IMR-90 (cell line): ENCODE data around the gene FYCO1. TPM values are rescaled to one million over a fixed set of nuclear protein-coding genes. Genes with fewer than 3 reads are reported as not detected.

Source experiments
- ATAC-seq: fragments of 200-7000 bp; cut with Tn5 transposase; 2 replicates; pipeline ENCODE4 v1.9.1; 2020; ENCODE audit warnings: low read depth, mild to moderate bottlenecking, moderate library complexity
- BruUV-seq: library from RNA; stranded (reverse); fragments of 400-500 nt; replicated peaks from 2 replicates; lab custom pipeline; 2021; lab: Mats Ljungman, UMichigan
- CTCF ChIA-PET: fragments of 300-600 bp; formaldehyde crosslinking; extraction: SDS; loops from one replicate; lab custom pipeline; 2021; ENCODE audit warnings: antibody characterized with exemption; lab: Yijun Ruan, JAX
- POLR2A ChIA-PET: fragments of 300-600 bp; sonication (Branson Sonifier 250); formaldehyde crosslinking; loops from one replicate; lab custom pipeline; 2022; ENCODE audit warnings: antibody characterized with exemption; ENCODE audit not compliant: unreplicated experiment; lab: Charles Lee
- DNase-seq: peaks from one replicate; pipeline ENCODE4 v3.0.0; 2013
- H2AFZ ChIP-seq: replicated peaks from 2 replicates; pipeline ENCODE3; 2013; ENCODE audit warnings: low read length, mild to moderate bottlenecking; ENCODE audit not compliant: poor library complexity
- H2AK5ac ChIP-seq: 2 replicates; pipeline ENCODE4 v1.6.1; 2013; ENCODE audit warnings: low read depth, low read length, inconsistent platforms
- H2AK9ac ChIP-seq: replicated peaks from 2 replicates; pipeline ENCODE3; 2013; ENCODE audit warnings: mild to moderate bottlenecking, low read depth, low read length, moderate library complexity; ENCODE audit not compliant: poor library complexity
- H2BK120ac ChIP-seq: 2 replicates; pipeline ENCODE4 v1.6.1; 2013; ENCODE audit warnings: low read depth, low read length, inconsistent platforms
- H2BK15ac ChIP-seq: 3 replicates; pipeline ENCODE4 v1.6.1; 2013; ENCODE audit warnings: low read depth, low read length, inconsistent platforms
- H2BK20ac ChIP-seq: 2 replicates; pipeline ENCODE4 v1.6.1; 2013; ENCODE audit warnings: low read depth, mild to moderate bottlenecking, inconsistent platforms, low read length, moderate library complexity
- H2BK5ac ChIP-seq: 2 replicates; pipeline ENCODE4 v1.6.1; 2013; ENCODE audit warnings: mild to moderate bottlenecking, low read depth, low read length, inconsistent platforms; ENCODE audit not compliant: poor library complexity, severe bottlenecking
- H3K14ac ChIP-seq: replicated peaks from 2 replicates; pipeline ENCODE4 v1.6.1; 2013; ENCODE audit warnings: low read depth, low read length, inconsistent platforms
- H3K18ac ChIP-seq: 2 replicates; pipeline ENCODE4 v1.6.1; 2013; ENCODE audit warnings: low read depth, low read length, control low read depth
- H3K23ac ChIP-seq: 2 replicates; pipeline ENCODE4 v1.6.1; 2013; ENCODE audit warnings: low read depth, low read length, inconsistent platforms
- H3K27ac ChIP-seq: 2 replicates; pipeline ENCODE4 v1.5.1; 2013; ENCODE audit warnings: mild to moderate bottlenecking, control low read depth, low read length; ENCODE audit not compliant: insufficient read depth
- H3K27me3 ChIP-seq: 2 replicates; pipeline ENCODE4 v1.6.1; 2013; ENCODE audit warnings: low read length; ENCODE audit not compliant: control insufficient read depth, insufficient read depth
- H3K36me3 ChIP-seq: 2 replicates; pipeline ENCODE4 v1.6.1; 2013; ENCODE audit warnings: low read length, mixed read lengths; ENCODE audit not compliant: control insufficient read depth, insufficient read depth
- H3K4ac ChIP-seq: 2 replicates; pipeline ENCODE4 v1.6.1; 2013; ENCODE audit warnings: low read depth, low read length, inconsistent platforms
- H3K4me1 ChIP-seq: 2 replicates; pipeline ENCODE4 v1.6.1; 2013; ENCODE audit warnings: low read length, mixed read lengths; ENCODE audit not compliant: control insufficient read depth, insufficient read depth
- H3K4me2 ChIP-seq: 2 replicates; pipeline ENCODE4 v1.6.1; 2013; ENCODE audit warnings: low read depth, mild to moderate bottlenecking, control low read depth, low read length, moderate library complexity
- H3K4me3 ChIP-seq: 2 replicates; pipeline ENCODE4 v1.5.1; 2013; ENCODE audit warnings: low read depth, mild to moderate bottlenecking, control low read depth, low read length, moderate library complexity; ENCODE audit not compliant: insufficient read depth
- H3K56ac ChIP-seq: 2 replicates; pipeline ENCODE4 v1.6.1; 2013; ENCODE audit warnings: low read length, inconsistent platforms; ENCODE audit not compliant: insufficient read depth; ENCODE audit errors: extremely low read depth
- H3K79me1 ChIP-seq, 2 experiments: 2 replicates each; pipeline ENCODE4 v1.6.1; 2013; ENCODE audit warnings: low read length in 2 of 2, inconsistent platforms in 1 of 2, low read depth in 1 of 2
- H3K9ac ChIP-seq: 2 replicates; pipeline ENCODE4 v1.6.1; 2013; ENCODE audit warnings: low read depth, low read length, control low read depth
- H3K9me1 ChIP-seq: 2 replicates; pipeline ENCODE4 v1.6.1; 2013; ENCODE audit warnings: low read length, inconsistent platforms; ENCODE audit not compliant: insufficient read depth
- H3K9me3 ChIP-seq: 2 replicates; pipeline ENCODE4 v1.6.1; 2013; ENCODE audit warnings: low read length; ENCODE audit not compliant: control insufficient read depth, insufficient read depth
- H4K20me1 ChIP-seq: 2 replicates; pipeline ENCODE4 v1.6.1; 2013; ENCODE audit warnings: low read length, inconsistent platforms; ENCODE audit not compliant: insufficient read depth
- H4K5ac ChIP-seq: 2 replicates; pipeline ENCODE4 v1.6.1; 2013; ENCODE audit warnings: mild to moderate bottlenecking, low read depth, low read length, control low read depth
- H4K8ac ChIP-seq, 2 experiments: 2 replicates each; pipeline ENCODE4 v1.6.1; 2013; ENCODE audit warnings: low read depth in 2 of 2, low read length in 2 of 2, control low read depth in 1 of 2, inconsistent platforms in 1 of 2
- H4K91ac ChIP-seq: 2 replicates; pipeline ENCODE4 v1.6.1; 2013; ENCODE audit warnings: low read depth, low read length, inconsistent platforms; ENCODE audit not compliant: insufficient read depth
- BHLHE40 ChIP-seq: fragments of 150-350 bp; IDR thresholded peaks from 2 replicates; pipeline ENCODE4 v1.6.1; 2016; ENCODE audit warnings: mild to moderate bottlenecking, low read depth, low read length
- CEBPB ChIP-seq: IDR thresholded peaks from 2 replicates; pipeline ENCODE4 v1.6.1; 2012; ENCODE audit warnings: low read depth, low read length, improper control_type of control experiment
- CHD1 ChIP-seq: IDR thresholded peaks from 2 replicates; pipeline ENCODE4 v1.6.1; 2012; ENCODE audit warnings: low read depth, low read length, improper control_type of control experiment
- FOS ChIP-seq: fragments of 150-350 bp; IDR thresholded peaks from 2 replicates; pipeline ENCODE4 v1.6.1; 2016; ENCODE audit warnings: low read depth, low read length
- MAFK ChIP-seq: IDR thresholded peaks from 2 replicates; pipeline ENCODE4 v1.6.1; 2012; ENCODE audit warnings: low read depth, low read length, improper control_type of control experiment
- MAZ ChIP-seq: IDR thresholded peaks from 2 replicates; pipeline ENCODE4 v1.6.1; 2012; ENCODE audit warnings: low read depth, mild to moderate bottlenecking, low read length, improper control_type of control experiment, moderate library complexity, borderline replicate concordance
- MXI1 ChIP-seq: IDR thresholded peaks from 2 replicates; pipeline ENCODE4 v1.6.1; 2012; ENCODE audit warnings: low read depth, mild to moderate bottlenecking, low read length, moderate library complexity, borderline replicate concordance
- NFE2L2 ChIP-seq: fragments of 150-350 bp; IDR thresholded peaks from 2 replicates; pipeline ENCODE4 v1.6.1; 2016; ENCODE audit warnings: low read depth, mild to moderate bottlenecking, low read length
- RAD21 ChIP-seq: IDR thresholded peaks from 2 replicates; pipeline ENCODE4 v1.6.1; 2012; ENCODE audit warnings: low read length, improper control_type of control experiment
- RCOR1 ChIP-seq: IDR thresholded peaks from 2 replicates; pipeline ENCODE4 v1.6.1; 2012; ENCODE audit warnings: mild to moderate bottlenecking, low read length, improper control_type of control experiment; ENCODE audit not compliant: insufficient replicate concordance
- RFX5 ChIP-seq: IDR thresholded peaks from 2 replicates; pipeline ENCODE4 v1.8.0; 2012; ENCODE audit warnings: low read depth, mild to moderate bottlenecking, low read length, moderate library complexity
- SMC3 ChIP-seq: fragments of 150-350 bp; IDR thresholded peaks from 2 replicates; pipeline ENCODE4 v1.6.1; 2016; ENCODE audit warnings: low read depth, mild to moderate bottlenecking, antibody characterized with exemption, low read length, moderate library complexity
- WGBS, 2 experiments: methylation state at CpG; one replicate each; pipeline versions ENCODE4 v1.1.5 to v1.1.7; 2013; ENCODE audit warnings: missing lambda C conversion rate in 2 of 2; ENCODE audit not compliant: insufficient read length in 1 of 2; ENCODE audit errors: extremely low coverage in 2 of 2; 5-methylcytosine and 5-hydroxymethylcytosine counted together
- dilution Hi-C: fragments of 300-500 bp; cut with HindIII; formaldehyde crosslinking; loops from one replicate; pipeline ENCODE4 v1.14.3; 2018; ENCODE audit warnings: low sequenced_read_pairs; ENCODE audit not compliant: unreplicated experiment
- in situ Hi-C: fragments of 300-500 bp; cut with MboI; formaldehyde crosslinking; loops from 3 replicates; pipeline ENCODE4 v1.14.3; 2019; ENCODE audit warnings: low sequenced_read_pairs, inconsistent platforms, mixed read lengths
- intact Hi-C: fragments of 100-400 bp; cut with micrococcal nuclease; formaldehyde crosslinking; loops from 2 replicates; pipeline ENCODE4 v1.10.0; 2022
- polyA plus RNA-seq, 3 experiments: library from polyadenylated mRNA; depleted of rRNA; stranded (reverse); fragments of >200 nt; gene quantifications; 2 replicates each; pipeline ENCODE4 v1.2.3, GENCODE V29; 2012; ENCODE audit warnings: low replicate concordance in 1 of 3
- total RNA-seq: library from RNA; depleted of rRNA; stranded (reverse); fragments of >200 nt; gene quantifications from 2 replicates; pipeline ENCODE4 v1.2.3, GENCODE V29; 2012
- TF ChIP-seq, protein P1 (sequence below): fragments of 150-350 bp; IDR thresholded peaks from 2 replicates; pipeline ENCODE4 v1.6.1; 2016; ENCODE audit warnings: low read depth, mild to moderate bottlenecking, low read length, moderate library complexity, borderline replicate concordance
- TF ChIP-seq, protein P2 (sequence below): fragments of 150-350 bp; IDR thresholded peaks from 2 replicates; pipeline ENCODE4 v1.6.1; 2017; ENCODE audit warnings: mild to moderate bottlenecking, antibody characterized with exemption, low read length, low read depth

Gene FYCO1
- total and polyA plus RNA-seq, 2 of the 4 experiments (the other 2 are of a cell fraction): 13.7 to 20.1 TPM

DNA sequence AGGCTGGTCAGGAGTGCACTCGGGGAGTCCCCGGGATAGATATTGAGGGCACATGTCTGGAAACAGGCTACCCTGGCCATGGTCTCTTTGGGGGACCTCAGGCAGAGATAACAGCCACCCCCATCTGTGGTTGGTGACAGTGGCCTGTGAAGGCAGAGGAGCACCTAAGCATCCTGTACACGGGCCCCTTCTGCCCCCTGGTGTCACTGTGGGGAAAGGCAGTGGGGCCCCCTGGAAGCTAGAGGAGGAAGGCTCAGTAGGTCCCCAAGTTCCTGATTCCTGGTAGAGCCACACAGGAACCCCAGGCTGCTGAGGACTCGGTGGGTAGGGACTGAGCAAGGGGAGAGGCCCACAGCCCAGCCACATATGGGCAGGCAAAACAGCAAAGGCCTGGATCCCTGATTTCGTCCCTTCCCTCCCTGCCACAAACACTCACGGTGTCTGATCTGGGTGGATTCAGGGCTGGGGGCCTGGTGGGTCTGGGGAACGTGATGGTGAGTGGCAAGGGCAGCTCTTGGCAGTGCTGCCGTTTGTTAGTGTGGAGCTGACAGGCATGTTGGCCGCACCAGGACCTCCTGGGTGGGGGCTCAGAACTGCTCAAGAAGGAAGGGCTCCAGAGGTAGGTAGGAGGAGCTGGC is 66.5 kb downstream of the FYCO1 start:
- CTCF ChIA-PET: interaction anchor here (0.6 to 1.8 kb wide), 9 partner anchors 8 to 178 kb away, joined by 3 to 5 read pairs (median 3); partner anchors contain the start of gene LZTFL1
- in situ Hi-C loops (loop anchor here (5.0 to 10.0 kb wide), 2 partner anchors 417 to 894 kb away; no protein-coding TSS in a partner anchor), dilution Hi-C loops (no loop called here), intact Hi-C loops (loop anchor here (1.0 kb wide), 3 partner anchors 168 to 892 kb away; no protein-coding TSS in a partner anchor)
- H3K18ac ChIP-seq: no peak overlapping the region
- no peak overlapping the region for H2BK120ac ChIP-seq
- H4K91ac ChIP-seq: no peak overlapping the region
- no CpG with 5 or more reads among the region's 9 CpGs for WGBS, 2 experiments
- no peaks in the 10 kb centered on the region; a peak in 1 of 4 replicates for H3K79me1 ChIP-seq
- H3K4me1 ChIP-seq: peaks cover 8% of the 10 kb centered on the region
- H3K27ac ChIP-seq: no peak overlapping the region
- H2BK20ac ChIP-seq: no peak overlapping the region; the same call in 1 of the 2 replicates
- H3K27me3 ChIP-seq: no peaks in the 10 kb centered on the region
- no peaks in the 10 kb centered on the region for H3K9me3 ChIP-seq
- H2AK9ac ChIP-seq: peak overlapping the region; percentile 39
- ATAC-seq: peak; percentile 93
- no peak overlapping the region for H2BK15ac ChIP-seq
- H4K5ac ChIP-seq: no peak overlapping the region
- POLR2A ChIA-PET: interaction anchor here (0.6 kb wide), 1 partner anchor 168 kb away, joined by 3 read pairs; no protein-coding TSS in a partner anchor
- no peak overlapping the region for H3K4me3 ChIP-seq
- H3K4me2 ChIP-seq: no peak overlapping the region
- peaks cover 4% of the 10 kb centered on the region; the same call in 1 of the 2 replicates for H4K20me1 ChIP-seq
- H4K8ac ChIP-seq: no peak overlapping the region
- H2BK5ac ChIP-seq: no peak overlapping the region
- H3K56ac ChIP-seq: no peak overlapping the region
- H2AK5ac ChIP-seq: peak overlapping the region; percentile 40; the same call in 1 of the 2 replicates
- H3K23ac ChIP-seq: no peak overlapping the region
- peaks cover 10% of the 10 kb centered on the region for H3K9me1 ChIP-seq
- H2AFZ ChIP-seq: peak overlapping the region; percentile 68
- peak; percentile 26 for DNase-seq
- no peak overlapping the region for H3K9ac ChIP-seq
- no peak overlapping the region for H3K14ac ChIP-seq
- no TSS peak for BruUV-seq
- H3K4ac ChIP-seq: 0 out of 2 replicates have a peak overlapping the region, but pooled peaks have one; percentile 68
- peaks cover 29% of the 10 kb centered on the region for H3K36me3 ChIP-seq
- no peak for TF ChIP-seq NFE2L2
- TF ChIP-seq MXI1: no peak
- no peak for TF ChIP-seq CEBPB
- no peak for TF ChIP-seq CHD1
- TF ChIP-seq RCOR1: no peak
- no peak for TF ChIP-seq FOS
- TF ChIP-seq MAZ: no peak
- TF ChIP-seq RFX5: no peak
- TF ChIP-seq, protein P1, sequence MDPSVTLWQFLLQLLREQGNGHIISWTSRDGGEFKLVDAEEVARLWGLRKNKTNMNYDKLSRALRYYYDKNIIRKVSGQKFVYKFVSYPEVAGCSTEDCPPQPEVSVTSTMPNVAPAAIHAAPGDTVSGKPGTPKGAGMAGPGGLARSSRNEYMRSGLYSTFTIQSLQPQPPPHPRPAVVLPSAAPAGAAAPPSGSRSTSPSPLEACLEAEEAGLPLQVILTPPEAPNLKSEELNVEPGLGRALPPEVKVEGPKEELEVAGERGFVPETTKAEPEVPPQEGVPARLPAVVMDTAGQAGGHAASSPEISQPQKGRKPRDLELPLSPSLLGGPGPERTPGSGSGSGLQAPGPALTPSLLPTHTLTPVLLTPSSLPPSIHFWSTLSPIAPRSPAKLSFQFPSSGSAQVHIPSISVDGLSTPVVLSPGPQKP: no peak
- TF ChIP-seq, protein P2, sequence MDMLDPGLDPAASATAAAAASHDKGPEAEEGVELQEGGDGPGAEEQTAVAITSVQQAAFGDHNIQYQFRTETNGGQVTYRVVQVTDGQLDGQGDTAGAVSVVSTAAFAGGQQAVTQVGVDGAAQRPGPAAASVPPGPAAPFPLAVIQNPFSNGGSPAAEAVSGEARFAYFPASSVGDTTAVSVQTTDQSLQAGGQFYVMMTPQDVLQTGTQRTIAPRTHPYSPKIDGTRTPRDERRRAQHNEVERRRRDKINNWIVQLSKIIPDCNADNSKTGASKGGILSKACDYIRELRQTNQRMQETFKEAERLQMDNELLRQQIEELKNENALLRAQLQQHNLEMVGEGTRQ: no peak
- no peak for TF ChIP-seq BHLHE40
- TF ChIP-seq MAFK: no peak
- TF ChIP-seq RAD21: peak; percentile 93
- TF ChIP-seq SMC3: peak; percentile 94
